Measurements from ENCODE around the gene ABCA8.
"Not testable (repeated sequence)": the region's sequence is repeated elsewhere in the genome, so short reads cannot be mapped to it uniquely, and the experiment has no call there.

Gene ABCA8

DNA sequence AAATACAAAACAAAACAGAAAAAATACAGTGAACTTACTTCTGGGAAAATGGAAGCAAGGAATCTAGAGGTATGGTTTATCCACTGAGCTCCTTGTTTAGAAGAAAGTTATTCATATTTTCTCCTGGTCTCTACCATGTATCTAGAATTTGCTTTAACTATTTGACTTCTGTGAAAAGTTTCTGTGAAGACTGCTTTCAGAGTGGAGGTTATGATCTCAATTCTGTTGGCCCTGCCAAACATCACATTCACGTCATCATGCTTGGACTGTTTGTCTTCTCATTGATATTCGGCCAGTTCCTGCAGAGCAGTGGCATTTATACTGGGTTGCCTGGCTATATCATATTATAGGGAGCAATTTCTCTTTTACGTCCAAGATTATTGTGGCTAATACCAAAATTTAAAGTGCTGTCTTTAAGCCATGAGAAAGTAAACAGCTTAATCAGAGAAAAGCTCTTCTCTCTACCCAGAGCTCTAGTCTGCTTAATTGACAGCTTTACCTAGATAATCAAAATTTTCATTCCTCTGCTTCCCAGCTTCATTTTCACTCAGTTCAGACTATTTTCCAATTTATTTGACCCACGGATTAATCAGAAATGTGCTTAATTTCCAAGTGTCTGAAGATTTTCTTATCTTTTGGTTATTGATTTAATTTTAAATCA is at the start of gene ABCA8:
Gene ABCA8, minus strand, starts transcription at position 212 of the 661 bp plus-strand sequence. CDS start 13,358 bp downstream, outside the sequence.
- no peak for FAIRE-seq

GRCh38 chr17:69004759-69005158 is 49.6 kb upstream of the ABCA8 start:
- FAIRE-seq: not testable (repeated sequence)

DNA sequence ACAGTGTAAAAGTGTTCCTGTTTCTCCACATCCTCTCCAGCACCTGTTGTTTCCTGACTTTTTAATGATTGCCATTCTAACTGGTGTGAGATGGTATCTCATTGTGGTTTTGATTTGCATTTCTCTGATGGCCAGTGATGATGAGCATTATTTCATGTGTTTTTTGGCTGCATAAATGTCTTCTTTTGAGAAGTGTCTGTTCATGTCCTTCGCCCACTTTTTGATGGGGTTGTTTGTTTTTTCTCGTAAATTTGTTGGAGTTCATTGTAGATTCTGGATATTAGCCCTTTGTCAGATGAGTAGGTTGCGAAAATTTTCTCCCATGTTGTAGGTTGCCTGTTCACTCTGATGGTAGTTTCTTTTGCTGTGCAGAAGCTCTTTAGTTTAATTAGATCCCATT is 44.6 kb upstream of the ABCA8 start:
- FAIRE-seq: not testable (repeated sequence)

DNA sequence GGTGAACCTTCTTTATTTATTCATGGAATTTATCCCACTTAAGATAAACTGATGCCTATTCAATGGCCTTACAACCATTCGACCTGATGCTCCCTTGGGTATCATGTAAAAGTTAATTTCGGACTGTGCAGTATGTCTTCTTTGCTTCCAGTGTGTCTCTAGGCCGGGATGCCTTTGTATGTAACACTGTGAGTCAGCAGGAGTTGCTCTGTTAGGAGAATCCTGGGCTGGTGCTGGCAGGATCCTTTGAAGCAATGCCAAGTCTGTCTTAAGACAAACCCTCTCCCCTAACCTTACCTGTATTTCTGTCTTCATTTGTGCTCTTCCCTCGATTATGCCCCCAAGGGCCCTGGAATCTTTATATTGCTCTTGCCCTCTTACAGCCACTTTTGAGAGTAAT is 37.9 kb upstream of the ABCA8 start:
- no peak for FAIRE-seq

DNA sequence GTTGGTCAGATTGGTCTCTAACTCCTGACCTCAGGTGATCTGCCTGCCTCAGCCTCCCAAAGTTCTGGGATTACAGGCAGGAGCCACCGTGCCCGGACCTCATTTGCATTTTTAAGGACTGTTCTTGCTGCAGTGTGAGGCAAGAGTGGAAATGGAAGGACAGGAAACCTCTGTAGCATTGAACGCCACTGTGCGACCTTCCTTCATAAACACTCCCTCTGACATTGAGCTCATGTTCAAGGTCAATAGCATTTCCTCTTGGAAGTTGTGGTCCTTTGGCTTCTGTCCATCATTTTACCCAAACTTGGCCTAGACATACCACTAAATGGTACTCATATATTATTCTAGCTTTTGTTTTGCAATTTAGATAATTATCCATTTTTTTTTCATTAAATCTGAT is 32.8 kb upstream of the ABCA8 start:
- FAIRE-seq: no peak

GRCh38 chr17:68981288-68981687 is 26.1 kb upstream of the ABCA8 start:
- no peak for FAIRE-seq

- FAIRE-seq: no peak
Observed at GRCh38 chr17:68973098-68973846, 18.1 kb upstream of the ABCA8 start.

GRCh38 chr17:68972119-68972704 is 17.0 kb upstream of the ABCA8 start:
- peak; percentile 10 for FAIRE-seq

- no peak for FAIRE-seq
Observed at GRCh38 chr17:68969101-68969500, 13.9 kb upstream of the ABCA8 start.

GRCh38 chr17:68963958-68964357 is 8.8 kb upstream of the ABCA8 start:
- FAIRE-seq: no peak

- FAIRE-seq: no peak
Observed at GRCh38 chr17:68961214-68961882, 6.2 kb upstream of the ABCA8 start.

GRCh38 chr17:68959117-68959516 is 3.9 kb upstream of the ABCA8 start:
- not testable (repeated sequence) for FAIRE-seq

DNA sequence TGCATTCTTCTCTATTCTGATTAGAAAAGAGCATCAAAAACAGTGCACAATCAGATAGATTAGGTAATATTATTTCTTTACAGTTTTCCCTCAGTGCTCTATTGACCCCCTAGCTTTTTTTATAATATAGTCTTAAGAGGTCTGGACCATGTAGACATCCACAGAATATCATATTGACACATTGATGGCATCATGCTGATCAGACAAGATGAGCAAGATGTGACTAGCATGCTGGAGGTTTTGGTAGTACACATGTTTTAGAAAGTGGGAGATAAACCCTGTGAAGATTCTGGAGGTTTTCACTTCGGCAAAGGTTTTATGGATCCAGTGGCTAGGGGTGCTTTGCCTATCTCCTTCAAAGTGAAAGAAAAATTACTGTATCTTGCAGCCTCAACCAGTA is 2.8 kb upstream of the ABCA8 start:
- no peak for FAIRE-seq

GRCh38 chr17:68954146-68954896 is 871 bp downstream of the ABCA8 start:
- peak; percentile 5 for FAIRE-seq

GRCh38 chr17:68953340-68953997 is 1.7 kb downstream of the ABCA8 start:
- FAIRE-seq: no peak

GRCh38 chr17:68950725-68951124 is 4.5 kb downstream of the ABCA8 start:
- FAIRE-seq: no peak

GRCh38 chr17:68947868-68948267 is 7.3 kb downstream of the ABCA8 start:
- FAIRE-seq: not testable (repeated sequence)

GRCh38 chr17:68944435-68945035 is 10.7 kb downstream of the ABCA8 start:
- no peak for FAIRE-seq

GRCh38 chr17:68943812-68944182 is 11.4 kb downstream of the ABCA8 start:
- FAIRE-seq: not testable (repeated sequence)

GRCh38 chr17:68943123-68943811 is 11.9 kb downstream of the ABCA8 start:
- no peak for FAIRE-seq

GRCh38 chr17:68942389-68942788 is 12.8 kb downstream of the ABCA8 start:
- FAIRE-seq: no peak

Data from colon (tissue), 2 donors.